GM19025 (cell line): Measurements from ENCODE around the gene TMEM117.
A peak's percentile ranks its signal among the peaks of the same experiment; 100 is the strongest.
"Not testable (repeated sequence)": the region's sequence is repeated elsewhere in the genome, so short reads cannot be mapped to it uniquely, and the experiment has no call there.

Experiments
- ATAC-seq: cut with Tn5 transposase; IDR thresholded peaks from one replicate; pipeline ENCODE4 v1.9.1; 2021; ENCODE audit warnings: mild to moderate bottlenecking, low read depth, moderate library complexity; ENCODE audit not compliant: unreplicated experiment

Gene TMEM117

DNA sequence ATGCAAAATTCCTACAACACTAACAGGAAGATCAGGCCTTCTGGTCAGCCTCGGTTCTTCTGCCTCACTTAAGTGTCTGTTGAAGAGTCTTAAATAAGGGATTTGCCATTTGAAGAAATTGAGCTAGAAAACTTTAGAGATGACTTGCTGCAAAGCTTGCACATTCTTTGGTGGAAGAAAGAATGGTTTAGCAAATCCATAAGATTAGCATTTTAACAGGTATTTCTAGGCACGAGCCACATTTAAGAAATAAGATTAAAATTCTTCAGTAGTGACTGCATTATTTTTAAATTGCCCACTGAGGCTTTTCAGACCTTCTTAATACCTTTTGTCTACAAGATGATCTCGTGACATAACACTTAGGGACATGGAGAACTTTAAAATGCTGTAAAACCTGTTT is 327.1 kb downstream of the TMEM117 start:
- no peak for ATAC-seq

DNA sequence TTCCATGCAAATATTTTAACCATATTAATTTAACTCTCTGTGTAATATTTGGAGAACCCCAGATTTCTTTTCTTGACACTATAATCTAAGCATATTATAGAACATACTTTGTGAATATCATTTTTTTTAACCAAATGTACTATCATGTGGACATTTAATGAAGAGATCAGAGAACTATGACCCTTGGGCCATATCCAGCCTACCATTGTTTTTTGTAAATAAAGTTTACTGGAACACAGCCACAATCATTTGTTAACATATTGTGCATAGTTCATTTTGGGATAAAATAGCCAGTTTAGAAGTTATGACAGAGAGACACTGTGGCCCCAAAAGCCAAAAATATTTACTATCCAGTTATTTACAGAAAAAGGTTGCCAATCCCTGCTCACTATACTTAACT is 338.2 kb downstream of the TMEM117 start:
- no peak for ATAC-seq

DNA sequence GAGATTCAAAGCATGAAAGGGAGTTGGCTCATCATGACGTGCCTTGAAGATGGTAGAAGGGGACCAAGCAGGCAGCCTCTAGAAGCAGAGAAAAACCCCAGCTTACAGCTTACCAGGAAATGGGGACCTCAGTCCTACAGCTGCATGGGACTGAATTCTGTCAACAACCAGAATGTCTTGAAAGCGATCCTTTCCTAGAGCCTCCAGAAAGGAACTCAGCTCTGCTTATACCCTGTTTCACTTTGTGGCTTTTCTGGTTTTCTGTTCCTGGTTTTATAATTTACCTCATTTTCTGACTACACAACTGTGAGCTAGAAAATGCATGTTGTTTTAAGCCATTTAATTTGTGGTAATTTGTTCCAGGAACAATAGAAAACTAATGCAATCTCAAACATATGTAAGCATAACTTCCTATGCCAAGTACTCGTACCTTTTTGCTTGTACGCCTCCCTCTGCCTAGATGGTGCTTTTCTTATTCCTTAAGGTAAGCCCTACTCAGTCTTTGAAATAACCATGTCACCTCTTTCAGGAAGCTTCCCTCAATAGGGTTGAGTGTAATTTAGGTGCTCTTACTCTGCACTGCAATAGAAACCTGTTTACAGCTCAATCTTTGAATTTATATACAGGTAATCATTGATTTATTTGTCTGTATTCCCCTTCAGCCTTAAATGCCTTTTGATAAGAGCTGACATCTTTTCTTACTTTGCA is 348.8 kb downstream of the TMEM117 start:
- ATAC-seq: no peak

DNA sequence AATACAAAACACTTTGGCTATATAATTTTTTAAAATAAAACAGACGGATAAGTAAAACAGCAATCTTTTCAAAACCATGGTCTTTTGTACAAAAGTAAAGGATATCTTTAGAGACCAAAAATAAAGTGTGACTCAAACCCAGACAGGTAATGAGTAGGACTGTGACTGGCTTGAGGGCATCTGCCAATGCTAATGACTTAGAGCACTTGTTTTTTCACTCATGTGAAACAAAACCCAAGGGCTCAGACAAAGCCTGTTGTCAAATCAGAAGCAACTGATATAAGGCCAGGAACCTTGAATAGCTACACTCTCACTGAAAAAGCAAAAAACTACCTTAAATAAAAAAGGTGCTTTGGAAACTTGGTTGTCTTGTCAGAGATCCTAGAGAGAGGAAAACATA is 357.4 kb downstream of the TMEM117 start:
- peak; percentile 97 for ATAC-seq

DNA sequence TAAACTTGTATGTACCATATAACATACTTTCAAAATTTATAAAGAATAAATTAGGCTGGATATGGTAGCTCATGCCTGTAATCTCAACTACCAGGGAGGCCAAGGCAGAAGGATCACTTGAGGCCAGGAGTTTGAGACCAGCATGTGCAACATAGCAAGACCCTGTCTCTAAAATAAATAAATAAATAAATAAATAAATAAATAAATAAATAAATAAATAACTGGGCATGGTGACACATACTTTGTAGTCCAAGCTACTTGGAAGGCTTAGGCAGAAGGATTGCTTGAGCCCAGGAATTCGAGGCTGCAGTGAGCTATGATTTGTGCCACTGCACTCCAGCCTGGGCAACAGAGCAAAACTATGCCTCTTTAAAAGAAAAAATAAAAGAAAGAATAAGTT is 359.8 kb downstream of the TMEM117 start:
- not testable (repeated sequence) for ATAC-seq

DNA sequence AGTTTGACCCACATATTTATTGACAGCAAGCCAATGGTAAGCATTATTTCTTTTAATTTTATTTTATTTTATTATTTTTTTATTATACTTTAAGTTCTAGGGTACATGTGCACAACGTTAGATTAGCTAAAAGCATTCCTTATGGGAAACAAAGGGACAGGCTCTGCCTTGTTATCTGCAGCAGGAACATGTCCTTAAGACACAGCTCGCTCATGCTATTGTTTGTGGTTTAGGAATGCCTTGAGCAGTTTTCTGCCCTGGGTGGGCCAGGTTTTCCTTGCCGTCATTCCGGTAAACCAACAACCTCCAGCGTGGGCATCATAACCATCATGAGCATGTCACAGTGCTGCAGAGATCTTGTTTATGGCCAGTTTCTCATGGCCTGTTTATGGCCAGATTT is 370.2 kb downstream of the TMEM117 start:
- ATAC-seq: no peak

DNA sequence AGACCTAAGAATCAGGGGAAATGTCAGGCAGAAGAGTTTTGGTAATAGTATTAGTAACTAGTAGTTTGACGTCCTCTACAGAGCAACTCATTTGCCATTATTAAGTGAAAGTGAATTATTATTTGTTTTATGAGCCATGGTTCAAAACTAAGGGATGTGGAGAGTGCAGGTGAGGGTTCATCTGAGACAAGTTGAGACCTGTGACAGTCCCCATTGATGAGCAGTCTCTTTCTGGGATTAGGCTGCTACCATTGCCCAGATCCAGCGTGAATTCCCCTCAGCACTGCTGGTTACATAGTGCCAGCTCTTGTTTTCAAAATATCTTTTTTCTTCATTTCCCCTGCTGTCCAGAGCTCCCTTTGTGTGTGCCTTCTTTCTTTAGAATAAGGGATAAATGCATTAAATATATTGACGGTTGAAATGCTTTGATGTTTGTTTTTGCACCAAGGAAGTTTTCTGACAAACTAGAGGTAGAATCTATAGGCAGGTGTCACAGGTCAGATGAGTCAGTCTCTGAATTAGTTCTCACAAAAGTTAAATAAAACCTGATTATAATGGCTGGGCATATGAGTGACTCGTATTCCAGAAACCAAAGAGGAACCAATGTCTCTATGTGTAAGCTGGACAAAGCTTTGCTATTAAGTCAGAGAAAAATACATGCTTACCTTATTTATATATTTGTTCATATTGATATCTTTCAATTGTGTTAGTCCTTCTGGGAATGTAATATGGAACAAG is 381.4 kb downstream of the TMEM117 start:
- ATAC-seq: no peak

DNA sequence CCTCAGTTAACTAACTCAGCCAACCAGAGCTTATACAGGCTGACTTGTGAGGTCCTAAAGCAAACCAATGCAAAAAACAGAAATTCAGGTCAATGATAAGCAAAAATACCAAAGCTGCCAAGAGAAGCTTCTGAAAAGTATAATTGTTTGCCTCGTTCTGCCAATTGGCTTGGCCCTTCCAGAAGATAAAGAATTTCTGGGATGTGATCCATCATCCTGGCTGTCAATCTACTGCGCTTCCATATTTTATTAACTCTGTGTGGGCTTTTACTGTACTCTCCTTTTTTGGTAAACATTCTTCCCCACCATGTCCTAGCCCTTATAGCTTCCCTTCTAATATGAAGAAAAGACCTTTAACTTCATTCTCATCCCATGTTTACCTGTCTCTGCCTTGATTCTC is 387.9 kb downstream of the TMEM117 start:
- ATAC-seq: no peak

DNA sequence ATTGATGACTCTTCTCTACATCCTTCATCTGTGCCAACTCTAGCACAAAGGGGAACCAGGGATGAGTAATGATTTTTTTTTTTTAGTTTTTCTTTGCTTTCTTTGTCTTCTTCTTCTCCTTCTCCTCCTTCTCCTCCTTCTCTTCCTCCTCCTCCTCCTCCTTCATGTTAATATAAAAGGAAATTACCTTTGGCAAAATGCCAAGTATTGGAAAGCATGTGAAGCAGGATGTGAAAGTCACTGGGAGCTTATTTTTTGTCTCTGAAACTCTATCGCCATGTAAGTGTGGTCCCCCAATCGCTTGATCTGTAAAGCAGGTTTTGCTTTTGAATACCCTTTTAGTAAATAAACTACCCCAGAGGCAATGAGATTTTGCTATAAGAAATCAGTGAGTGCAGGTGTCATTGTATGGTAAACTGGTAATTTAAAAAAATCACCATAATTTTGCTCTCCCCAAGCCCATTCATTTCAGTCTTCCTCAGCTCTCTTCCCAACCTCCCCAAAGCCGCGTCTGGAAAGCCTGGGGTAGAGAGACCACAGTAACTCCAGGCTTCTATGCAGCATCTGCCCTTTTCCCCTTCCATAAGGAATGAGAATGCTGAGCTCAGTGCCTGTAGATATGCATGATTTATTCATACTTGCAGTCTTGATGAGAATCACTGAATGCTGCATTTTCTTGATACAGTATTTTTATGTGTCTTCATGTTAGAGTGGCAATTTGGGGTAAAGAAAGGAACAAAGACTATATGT is 388.7 kb downstream of the TMEM117 start:
- ATAC-seq: no peak

DNA sequence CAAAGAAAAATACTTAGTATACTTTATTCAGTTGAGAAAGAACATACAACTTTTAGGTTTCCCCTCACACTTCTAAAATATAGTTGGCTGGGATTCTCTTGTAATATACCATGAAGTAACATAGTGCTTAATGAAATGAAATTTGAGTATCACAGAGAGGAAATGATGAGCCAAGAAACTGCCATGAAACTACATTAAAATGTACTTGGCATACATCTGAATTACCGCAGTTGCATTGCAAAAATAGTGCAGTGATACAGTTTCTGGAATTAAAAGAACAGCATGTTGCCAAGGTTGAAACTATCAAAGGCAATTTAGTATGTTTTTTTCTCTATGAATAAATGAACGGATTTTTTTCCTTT is 389.2 kb downstream of the TMEM117 start:
- ATAC-seq: no peak

DNA sequence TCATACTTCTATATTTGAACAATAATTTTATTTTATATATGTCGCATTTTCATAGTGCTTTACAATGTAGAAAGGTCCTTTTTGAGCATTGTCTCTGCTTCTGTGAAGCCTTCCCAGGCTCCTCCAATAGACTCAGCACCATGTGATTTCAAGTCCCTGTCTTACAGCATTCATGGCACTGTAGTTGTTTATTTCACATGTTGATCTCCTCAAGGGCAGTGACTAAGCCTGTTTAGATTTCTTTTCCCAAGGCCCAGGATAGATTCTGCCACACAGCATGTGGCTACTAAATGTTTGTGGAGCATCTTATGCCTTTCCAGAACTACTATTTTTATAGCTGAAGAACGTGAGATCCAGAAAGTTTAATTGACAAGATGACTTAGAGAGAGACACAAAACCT is 391.7 kb downstream of the TMEM117 start:
- ATAC-seq: no peak

DNA sequence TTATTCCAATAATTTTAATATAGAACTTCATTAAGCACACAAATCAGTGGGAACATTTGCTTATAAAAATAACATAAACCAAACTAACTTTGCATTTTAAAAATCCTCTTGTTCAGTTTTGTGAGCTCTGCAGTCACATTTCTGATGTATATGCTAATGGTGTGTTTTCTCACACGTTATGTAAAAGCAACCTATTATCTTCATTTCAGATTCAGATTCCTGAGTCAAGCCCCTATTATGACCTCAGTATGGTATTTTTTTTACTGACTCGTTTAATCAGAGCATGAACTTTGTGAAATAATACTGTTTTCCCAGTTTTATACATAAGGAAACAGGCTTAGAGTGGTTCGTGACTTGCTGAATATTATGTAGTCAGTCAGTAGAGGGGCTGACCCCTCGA is 394.0 kb downstream of the TMEM117 start:
- no peak for ATAC-seq

DNA sequence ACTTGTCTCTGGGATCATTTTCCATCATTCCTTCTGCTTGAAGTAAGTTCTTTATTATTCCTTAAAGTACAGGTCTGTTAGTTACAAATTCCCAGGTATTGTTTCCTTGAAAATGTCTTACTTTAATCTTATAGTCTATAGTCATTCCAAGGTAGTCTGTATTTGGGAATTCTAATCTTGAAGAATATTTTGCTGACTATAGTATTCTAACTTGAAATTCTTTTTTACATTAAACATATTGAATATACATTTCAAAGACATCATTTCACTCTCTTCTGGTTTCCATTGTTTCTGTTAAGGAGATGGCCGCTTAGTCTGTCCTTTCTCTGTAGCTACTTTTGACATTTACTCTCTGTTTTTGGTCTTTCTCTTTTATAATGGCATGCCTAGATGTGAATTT is 399.8 kb downstream of the TMEM117 start:
- ATAC-seq: no peak

DNA sequence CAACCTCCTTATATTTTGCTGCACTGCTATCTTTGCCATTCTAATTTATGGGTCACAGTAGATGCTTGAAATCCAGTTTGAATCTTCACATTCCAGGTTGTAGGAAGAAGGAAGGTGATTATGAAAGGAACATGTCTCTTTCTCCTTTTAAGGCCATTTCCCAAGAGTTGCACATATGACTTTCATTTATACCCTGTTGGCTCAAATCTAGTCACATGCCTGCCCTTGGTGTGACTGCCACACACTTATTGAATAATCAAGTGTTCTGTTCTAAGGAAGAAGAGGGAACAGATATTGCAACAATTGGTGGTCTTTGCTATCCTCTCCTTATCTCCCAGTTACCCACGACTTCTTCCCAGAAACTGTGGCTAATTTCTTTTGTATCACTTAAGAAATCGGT is 404.3 kb downstream of the TMEM117 start:
- no peak for ATAC-seq

DNA sequence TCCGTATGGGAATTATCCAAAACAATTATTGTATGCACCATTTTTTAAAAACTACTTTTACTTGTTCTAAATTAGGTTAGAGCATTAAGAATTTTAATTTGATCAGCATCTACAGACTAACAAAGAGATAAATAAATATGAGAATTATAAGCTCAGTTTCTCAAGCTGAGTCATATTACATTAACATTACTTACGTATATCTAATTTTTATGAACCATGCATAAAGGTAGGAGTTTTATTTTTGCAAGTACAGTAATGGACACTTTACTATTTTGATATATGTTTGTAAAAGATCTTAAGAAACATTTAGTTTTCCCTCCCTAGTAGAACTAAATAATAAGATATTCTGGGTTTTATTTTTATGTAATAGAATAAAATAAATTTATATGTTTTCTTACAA is 410.1 kb downstream of the TMEM117 start:
- no peak for ATAC-seq

DNA sequence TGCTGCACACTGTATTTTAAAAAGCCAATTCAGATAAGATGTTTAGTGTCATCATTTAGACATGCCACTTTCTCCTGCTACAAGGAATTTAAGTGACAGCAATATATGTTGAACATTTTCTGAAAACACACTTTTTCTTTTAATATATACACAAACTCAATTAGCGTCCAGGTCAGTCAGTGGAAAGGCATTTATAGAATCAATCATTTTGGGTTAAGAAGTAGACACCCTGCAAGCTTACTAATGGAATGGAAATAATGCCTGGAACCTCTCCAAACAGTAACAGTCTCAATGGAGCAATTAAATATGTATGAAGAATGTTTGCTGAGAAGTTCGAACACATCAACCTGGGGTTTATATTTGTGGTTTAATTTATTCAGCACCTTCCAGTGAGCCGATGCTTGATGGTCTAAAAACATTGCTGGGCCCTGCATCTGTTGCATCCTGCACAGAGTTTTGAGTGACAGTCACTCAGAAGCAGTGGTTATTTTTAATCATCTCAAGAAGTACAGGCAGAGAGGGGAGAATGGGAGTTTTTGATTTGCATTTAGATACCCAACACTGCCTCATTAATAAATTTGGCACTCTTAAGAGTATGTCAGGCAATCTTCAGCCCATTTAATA is 410.7 kb downstream of the TMEM117 start:
- no peak for ATAC-seq

DNA sequence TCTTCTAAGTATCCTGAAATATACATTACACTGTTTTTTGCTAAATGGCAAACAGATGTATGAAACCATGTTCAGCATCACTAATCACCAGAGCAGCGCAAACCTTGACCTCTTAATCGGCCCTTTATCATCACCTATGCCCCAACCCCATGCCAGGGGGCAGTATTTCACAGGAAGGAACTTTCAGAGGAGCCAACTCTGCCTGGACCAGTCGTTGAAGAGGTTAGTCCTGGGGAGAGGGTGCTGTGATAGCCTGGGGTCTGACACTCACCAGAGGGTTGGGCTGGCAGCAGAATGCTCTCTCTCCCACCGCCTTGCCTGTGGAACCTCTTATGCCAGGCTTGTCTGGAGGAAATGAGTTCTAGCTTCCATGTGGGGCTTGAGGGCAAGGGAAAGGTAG is 411.7 kb downstream of the TMEM117 start:
- ATAC-seq: no peak

DNA sequence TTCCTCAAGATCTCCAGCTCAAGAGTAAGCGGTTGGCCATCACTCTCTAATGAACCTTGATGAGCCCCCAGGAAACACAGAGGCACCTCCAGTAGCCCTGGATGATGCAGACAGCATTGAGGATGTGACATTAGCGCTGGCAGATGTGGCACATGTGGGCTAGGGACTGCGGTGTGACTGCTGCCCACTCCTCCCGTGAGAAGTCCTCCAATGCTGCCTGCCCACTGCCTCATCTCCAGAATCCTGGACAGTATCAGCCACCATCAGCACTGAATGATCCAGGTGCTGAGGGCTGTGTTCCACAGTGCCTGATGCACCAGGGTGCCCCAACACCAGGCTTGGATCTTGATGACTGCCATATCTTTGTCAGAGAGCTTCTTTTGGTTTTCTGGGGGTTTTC is 412.6 kb downstream of the TMEM117 start:
- no peak for ATAC-seq

DNA sequence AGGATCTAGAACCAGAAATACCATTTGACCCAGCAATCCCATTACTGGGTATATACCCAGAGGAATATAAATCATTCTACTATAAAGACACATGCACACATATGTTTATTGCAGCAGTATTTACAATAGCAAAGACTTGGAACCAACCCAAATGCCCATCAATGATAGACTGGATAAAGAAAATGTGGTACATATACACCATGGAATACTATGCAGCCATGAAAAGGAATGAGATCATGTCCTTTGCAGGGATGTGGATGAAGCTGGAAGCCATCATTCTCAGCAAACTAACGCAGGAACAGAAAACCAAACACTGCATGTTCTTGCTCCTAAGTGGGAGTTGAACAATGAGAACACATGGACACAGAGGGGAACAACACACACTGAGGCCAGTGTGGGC is 414.6 kb downstream of the TMEM117 start:
- not testable (repeated sequence) for ATAC-seq

DNA sequence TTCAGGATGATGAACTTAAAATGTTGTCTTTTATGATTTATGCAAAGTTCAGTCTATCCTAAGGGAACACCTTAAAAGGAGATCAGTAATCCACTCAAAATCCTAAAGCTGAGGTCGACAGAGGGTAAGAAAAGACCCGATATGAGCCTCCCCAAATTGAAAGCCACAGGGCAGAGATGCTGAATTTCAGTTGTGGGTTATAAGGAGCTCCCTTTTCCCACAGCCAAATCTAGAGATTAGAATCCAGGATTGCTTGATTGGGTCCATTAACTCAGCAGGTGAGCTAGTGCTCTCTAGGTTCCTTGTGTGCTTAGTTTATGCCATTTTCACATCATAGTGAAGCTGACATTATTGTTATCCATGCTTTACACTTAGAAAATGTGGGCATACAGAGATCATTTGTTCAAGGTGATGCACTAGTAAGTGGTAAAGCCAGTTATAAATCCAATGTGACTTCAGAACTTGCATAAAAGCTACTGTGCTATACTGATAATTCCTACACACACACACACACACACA is 417.5 kb downstream of the TMEM117 start:
- no peak for ATAC-seq

DNA sequence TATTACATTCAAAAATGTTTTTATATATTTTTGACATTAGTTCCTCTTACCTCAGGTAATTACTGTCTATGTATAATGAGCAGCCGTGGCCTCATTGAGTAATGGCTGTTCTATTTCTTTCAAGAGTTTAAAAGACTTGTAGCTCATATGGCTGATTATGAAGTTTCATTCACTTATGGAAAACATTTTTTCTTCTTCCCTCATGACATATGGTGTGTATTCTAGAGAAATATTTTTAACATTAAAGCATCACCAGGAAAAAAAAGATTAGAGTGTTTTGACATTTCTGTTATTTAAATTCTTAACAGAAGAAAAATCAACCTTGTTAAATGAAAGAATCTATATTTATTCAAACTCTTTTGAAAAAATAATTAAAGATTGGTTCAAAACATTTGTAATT is 422.4 kb downstream of the TMEM117 start:
- ATAC-seq: no peak
